ENCODE data around the gene SUSD3.

The SUSD3 gene

GRCh38 chr9:93065135-93065720 lies 6.7 kb downstream of the SUSD3 start:
- Histone ChIP-seq H3K27me3 (ENCODE audit: insufficient read depth, low read length, poor library complexity) (no peaks in the 10 kb centered on the region), H3K79me2 (ENCODE audit: insufficient read depth, low read length) (no peaks in the 10 kb centered on the region), H3K9me3 (ENCODE audit: insufficient read depth, low read length, severe bottlenecking) (no peaks in the 10 kb centered on the region), H3K4me1 (ENCODE audit: insufficient read depth, low read length) (peaks cover 54% of the 10 kb centered on the region), H3K4me2 (ENCODE audit: insufficient read depth, low read length) (peak overlapping the region; percentile 57), H3K4me3 (ENCODE audit: low read depth in 1 of 2, low read length in 2 of 2) (peak overlapping the region in 1 of 2 experiments; percentile 43; a peak in 1 of 4 replicates), H3K27ac (ENCODE audit: low read length) (peak overlapping the region; percentile 98), H4K20me1 (ENCODE audit: insufficient read depth, low read length) (no peaks in the 10 kb centered on the region), H3K36me3 (ENCODE audit: insufficient read depth, low read length) (no peaks in the 10 kb centered on the region), H3K9ac (ENCODE audit: low read depth, low read length) (peak overlapping the region; percentile 58), H2AFZ (ENCODE audit: low read depth, low read length) (peak overlapping the region; percentile 72)
- DNase-seq, result no peak
- no peak for TF ChIP-seq CTCF (IDR thresholded peaks at IDR 0.05; ENCODE audit: borderline replicate concordance, extremely low read depth, low read length, poor library complexity, severe bottlenecking)
- no peak for TF ChIP-seq EZH2 (IDR thresholded peaks at IDR 0.05; ENCODE audit: borderline replicate concordance, low read depth, low read length, severe bottlenecking)
- no peak for ATAC-seq (ENCODE audit: insufficient read depth, low read depth)

GRCh38 chr9:93066978-93067603 lies 8.6 kb downstream of the SUSD3 start:
- H3K4me2 ChIP-seq (ENCODE audit: insufficient read depth, low read length), result no peak overlapping the region
- no peaks in the 10 kb centered on the region for H3K79me2 ChIP-seq (ENCODE audit: insufficient read depth, low read length)
- no peak overlapping the region for H3K27ac ChIP-seq (ENCODE audit: low read length)
- no peaks in the 10 kb centered on the region for H3K36me3 ChIP-seq (ENCODE audit: insufficient read depth, low read length)
- TF ChIP-seq EZH2 (IDR thresholded peaks at IDR 0.05; ENCODE audit: borderline replicate concordance, low read depth, low read length, severe bottlenecking) (no peak), CTCF (IDR thresholded peaks at IDR 0.05; ENCODE audit: borderline replicate concordance, extremely low read depth, low read length, poor library complexity, severe bottlenecking) (no peak)
- no peak overlapping the region for H2AFZ ChIP-seq (ENCODE audit: low read depth, low read length)
- H3K4me1 ChIP-seq (ENCODE audit: insufficient read depth, low read length), result peaks cover 43% of the 10 kb centered on the region
- H3K9ac ChIP-seq (ENCODE audit: low read depth, low read length), result no peak overlapping the region
- DNase-seq (no peak), ATAC-seq (ENCODE audit: insufficient read depth, low read depth) (no peak)
- no peaks in the 10 kb centered on the region for H3K9me3 ChIP-seq (ENCODE audit: insufficient read depth, low read length, severe bottlenecking)
- H3K27me3 ChIP-seq (ENCODE audit: insufficient read depth, low read length, poor library complexity), result no peaks in the 10 kb centered on the region
- H3K4me3 ChIP-seq (ENCODE audit: low read depth in 1 of 2, low read length in 2 of 2), result no peak overlapping the region
- H4K20me1 ChIP-seq (ENCODE audit: insufficient read depth, low read length), result no peaks in the 10 kb centered on the region

GRCh38 chr9:93068956-93069355 lies 10.5 kb downstream of the SUSD3 start:
- no peaks in the 10 kb centered on the region for H3K27me3 ChIP-seq (ENCODE audit: insufficient read depth, low read length, poor library complexity)
- TF ChIP-seq EZH2 (IDR thresholded peaks at IDR 0.05; ENCODE audit: borderline replicate concordance, low read depth, low read length, severe bottlenecking) (no peak), CTCF (IDR thresholded peaks at IDR 0.05; ENCODE audit: borderline replicate concordance, extremely low read depth, low read length, poor library complexity, severe bottlenecking) (no peak)
- no peaks in the 10 kb centered on the region for H4K20me1 ChIP-seq (ENCODE audit: insufficient read depth, low read length)
- peaks cover 31% of the 10 kb centered on the region for H3K4me1 ChIP-seq (ENCODE audit: insufficient read depth, low read length)
- H3K9ac ChIP-seq (ENCODE audit: low read depth, low read length), result no peak overlapping the region
- no peaks in the 10 kb centered on the region for H3K79me2 ChIP-seq (ENCODE audit: insufficient read depth, low read length)
- H2AFZ ChIP-seq (ENCODE audit: low read depth, low read length), result no peak overlapping the region
- H3K27ac ChIP-seq (ENCODE audit: low read length), result no peak overlapping the region
- no peaks in the 10 kb centered on the region for H3K36me3 ChIP-seq (ENCODE audit: insufficient read depth, low read length)
- no peak overlapping the region for H3K4me3 ChIP-seq (ENCODE audit: low read depth in 1 of 2, low read length in 2 of 2)
- no peak overlapping the region for H3K4me2 ChIP-seq (ENCODE audit: insufficient read depth, low read length)
- no peaks in the 10 kb centered on the region for H3K9me3 ChIP-seq (ENCODE audit: insufficient read depth, low read length, severe bottlenecking)
- DNase-seq (no peak), ATAC-seq (ENCODE audit: insufficient read depth, low read depth) (no peak)
